Retina (tissue), 1 donor: ENCODE data around the gene TSPAN18.

Experiments used
- DNase-seq: peaks from one replicate; pipeline ENCODE4 v3.0.0-alpha.2; 2016

The TSPAN18 gene

DNA sequence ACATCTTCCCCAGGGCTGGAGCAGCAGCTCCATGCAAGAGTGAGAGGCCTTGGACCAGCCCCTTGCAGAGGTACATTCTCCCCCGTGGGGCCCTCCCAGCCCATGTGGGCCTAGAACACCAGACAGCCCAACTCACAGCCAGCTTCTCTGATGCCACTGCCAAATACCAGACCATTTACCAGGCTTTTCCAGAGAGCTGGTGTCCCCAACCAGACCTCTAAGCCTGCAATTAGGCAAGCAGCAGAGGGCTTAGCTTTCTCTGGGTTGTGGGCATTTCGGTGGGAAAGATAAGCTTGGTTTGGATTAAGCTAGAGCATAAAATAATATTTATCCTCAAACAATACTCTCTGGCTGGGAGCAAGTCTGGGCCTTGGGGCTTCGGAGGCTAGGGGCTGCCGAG, 148.3 kb downstream of the TSPAN18 start:
- no peak for DNase-seq

DNA sequence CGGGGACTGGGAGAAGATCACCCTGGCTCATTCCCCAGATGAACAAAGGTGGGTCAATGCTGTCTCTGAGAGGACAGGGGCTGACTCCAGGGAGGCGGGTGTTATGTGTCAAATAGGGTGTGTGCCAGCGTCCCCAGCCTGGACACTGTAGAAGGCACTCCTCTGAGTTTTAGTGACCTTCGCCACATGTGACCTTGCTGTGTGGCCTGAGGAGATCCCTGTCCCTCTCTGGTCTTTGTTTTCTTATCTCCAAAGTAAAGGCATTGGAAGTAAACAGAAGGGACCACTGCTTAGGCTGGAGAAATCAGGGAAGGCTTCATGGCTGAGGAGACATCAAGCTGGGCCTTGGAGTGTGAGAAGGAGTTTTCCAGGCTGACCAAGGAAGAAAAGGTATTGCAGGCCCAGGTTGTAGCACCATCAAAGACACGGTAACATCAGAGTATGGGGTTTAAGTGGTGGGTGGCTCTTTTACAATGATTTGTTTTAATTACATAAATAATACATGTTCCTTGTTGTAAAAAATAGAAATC, 149.5 kb downstream of the TSPAN18 start:
- DNase-seq = no peak

DNA sequence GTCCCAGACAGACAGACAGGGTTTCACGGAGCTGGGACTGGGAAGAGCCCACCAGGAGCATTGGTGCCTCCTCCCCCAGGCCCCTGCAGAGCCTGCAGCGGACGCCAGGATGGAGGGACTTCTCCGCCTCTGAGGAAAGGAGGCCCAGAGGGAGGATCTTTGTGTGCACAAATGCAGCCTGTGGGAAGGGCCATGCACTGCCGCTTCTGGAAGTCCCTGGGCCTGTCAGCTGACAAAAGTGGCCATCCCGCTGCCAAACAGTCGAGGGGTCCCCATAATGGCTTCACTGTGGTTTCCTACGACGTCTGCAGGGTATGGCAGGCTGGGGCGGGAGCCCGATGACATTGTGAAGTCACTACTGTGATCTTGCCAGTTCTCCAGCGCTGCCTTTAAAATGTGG, 150.1 kb downstream of the TSPAN18 start:
- peak; percentile 67 for DNase-seq

DNA sequence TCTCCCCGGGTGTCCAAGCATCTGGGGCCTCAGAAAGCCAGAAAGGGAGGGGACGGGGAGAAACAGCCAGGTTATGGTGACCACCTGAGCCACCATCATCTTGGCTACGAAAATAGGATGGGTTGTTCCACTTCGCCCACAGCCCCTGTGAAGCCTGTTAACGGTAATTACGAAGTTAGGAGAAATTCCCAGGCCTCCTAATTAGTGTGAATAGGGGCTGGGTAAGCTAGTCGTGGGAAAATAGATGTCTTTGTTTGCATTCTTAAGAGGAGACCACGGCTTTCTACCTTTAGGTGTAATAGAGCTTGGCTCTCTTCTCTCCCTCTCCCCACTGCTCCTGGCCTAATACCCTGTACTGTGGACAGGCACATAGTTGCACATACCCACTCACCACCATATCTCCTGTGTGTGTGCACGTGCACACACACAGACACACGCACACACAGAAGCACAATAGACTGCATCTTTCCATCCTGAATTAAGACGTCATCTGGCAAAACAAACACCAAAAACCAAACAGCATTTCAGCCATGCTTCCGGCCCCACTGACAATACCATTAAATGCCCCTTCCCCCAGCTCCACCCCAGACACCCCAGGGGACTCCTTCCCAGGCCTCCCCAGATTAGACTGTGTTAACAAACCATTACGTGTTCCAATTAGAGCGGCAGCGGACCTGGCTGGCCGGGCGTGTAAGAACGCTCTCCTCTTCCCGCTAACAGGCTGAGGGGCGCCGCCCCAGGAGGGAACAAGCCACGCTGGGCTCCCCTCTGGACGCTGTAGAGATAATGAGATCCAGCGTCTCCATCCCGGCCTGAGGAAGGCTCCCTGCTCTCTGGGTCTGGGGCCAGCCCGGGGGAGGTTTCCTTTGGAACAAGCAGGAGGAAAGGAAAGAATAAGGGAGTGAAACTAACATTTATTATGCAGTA, 151.1 kb downstream of the TSPAN18 start:
- DNase-seq = peak; percentile 80

DNA sequence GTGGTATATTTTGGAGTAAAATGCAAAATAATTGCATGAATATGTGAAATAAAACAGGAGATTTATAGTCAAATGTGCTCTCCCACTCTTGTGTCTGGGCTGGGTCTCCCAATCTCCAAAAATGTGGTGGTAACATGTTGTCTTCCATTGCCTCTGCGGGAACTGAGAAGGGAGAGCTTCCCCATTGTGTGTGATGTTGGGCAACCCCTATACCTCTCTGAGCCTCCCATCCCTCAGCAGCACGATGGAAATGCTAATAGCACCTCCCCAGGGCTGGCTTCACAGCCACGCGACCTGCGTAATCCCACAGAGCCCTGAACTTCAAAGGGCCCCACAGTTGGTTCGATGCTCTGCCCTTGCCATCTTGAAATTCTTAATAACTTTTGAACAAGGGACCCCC, 151.9 kb downstream of the TSPAN18 start:
- DNase-seq = no peak

DNA sequence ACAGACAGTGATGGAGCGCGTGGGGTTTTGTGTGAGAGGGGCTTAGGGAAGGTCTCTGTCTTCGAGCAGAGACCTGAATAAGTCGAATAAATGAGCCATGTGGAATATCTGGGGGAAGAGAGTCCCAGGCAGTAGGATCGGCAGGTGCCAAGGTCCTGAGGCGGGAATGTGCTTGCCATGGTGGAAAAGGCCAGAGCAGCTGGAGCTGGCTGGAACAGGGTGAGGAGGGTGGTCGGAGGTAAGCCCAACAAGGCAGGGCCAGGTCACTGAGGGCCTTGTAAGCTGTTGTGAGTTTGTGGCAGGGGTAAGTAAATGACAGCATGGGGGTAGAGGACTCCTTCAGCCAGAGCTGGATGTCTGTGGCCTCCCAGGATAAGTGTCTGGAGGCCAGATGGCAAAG, 152.7 kb downstream of the TSPAN18 start:
- no peak for DNase-seq

DNA sequence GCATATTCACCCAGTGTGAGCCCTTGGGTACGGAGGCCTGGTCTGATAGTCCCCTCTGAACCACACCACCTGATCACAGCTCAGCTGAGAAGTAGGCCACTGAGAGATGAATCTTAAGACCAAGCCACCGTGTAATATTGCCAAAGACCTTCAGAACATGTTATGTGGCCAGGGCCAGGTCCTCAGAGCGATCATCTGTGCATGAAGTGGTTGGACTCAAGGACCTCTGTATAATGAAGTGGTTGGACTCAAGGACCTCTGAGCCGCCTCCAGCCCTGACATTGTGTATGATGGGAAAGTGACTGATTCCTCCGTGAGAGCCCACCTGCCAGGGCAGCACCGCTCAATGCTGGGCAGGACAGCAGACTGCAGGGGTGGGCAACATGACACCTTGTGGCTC, 153.7 kb downstream of the TSPAN18 start:
- DNase-seq = no peak

DNA sequence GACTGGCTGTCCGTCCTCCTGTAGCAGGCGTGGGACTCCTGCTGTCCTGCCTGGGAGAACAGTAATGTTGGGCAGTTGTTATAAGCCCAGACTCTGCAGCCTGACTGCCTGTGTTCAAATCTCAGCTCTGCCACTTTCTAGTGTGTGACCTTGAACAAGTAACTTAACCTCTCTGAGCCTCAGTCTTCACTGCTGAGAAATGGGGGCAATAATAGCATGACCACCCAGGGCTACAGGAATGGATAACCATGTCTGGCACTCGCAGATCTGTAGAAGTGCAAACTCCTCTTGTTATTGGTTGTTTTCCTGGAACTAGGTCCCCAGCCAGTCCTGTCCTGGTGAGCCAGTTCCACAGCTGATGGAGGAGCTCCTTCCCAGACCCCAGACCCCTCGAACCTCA, 154.2 kb downstream of the TSPAN18 start:
- no peak for DNase-seq

DNA sequence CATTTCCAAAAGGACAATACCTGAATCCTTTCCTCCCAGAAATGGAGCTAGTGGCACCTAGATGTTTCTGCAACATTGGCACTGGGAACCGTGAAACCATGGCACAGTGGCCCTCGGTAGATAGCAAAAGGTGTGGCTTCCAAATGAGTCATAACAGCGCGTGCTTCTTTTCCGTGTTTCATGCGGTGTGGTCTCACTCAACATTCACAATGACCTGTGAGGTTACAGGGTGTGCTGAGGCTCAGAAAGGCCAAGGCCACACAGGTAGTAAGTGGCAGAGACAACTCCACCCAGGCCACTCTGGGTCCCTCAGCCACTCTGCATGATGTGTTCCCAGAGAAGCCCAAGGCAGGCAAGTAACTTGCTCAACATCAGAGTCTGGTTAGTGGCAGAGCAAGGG, 156.5 kb downstream of the TSPAN18 start:
- DNase-seq = no peak

DNA sequence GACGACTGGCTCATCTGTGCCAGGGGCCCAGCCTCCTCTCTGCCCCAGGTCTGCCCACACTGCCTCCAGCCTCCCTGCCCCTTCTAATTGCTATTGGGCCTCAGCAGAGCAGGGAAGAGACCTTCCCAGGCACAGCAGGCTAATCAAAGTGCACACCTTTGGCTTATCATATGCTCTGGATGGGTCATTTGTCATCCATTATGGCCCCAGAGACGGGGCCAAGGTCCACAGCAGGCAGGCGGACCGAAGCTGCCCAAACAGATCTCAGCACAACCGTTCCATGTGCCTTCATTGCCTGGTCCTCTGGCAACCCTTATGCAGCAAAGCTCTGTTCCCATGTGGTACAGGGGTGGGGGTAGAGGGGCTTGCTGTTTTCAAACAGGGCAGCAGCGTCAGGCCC, 157.3 kb downstream of the TSPAN18 start:
- DNase-seq = no peak

DNA sequence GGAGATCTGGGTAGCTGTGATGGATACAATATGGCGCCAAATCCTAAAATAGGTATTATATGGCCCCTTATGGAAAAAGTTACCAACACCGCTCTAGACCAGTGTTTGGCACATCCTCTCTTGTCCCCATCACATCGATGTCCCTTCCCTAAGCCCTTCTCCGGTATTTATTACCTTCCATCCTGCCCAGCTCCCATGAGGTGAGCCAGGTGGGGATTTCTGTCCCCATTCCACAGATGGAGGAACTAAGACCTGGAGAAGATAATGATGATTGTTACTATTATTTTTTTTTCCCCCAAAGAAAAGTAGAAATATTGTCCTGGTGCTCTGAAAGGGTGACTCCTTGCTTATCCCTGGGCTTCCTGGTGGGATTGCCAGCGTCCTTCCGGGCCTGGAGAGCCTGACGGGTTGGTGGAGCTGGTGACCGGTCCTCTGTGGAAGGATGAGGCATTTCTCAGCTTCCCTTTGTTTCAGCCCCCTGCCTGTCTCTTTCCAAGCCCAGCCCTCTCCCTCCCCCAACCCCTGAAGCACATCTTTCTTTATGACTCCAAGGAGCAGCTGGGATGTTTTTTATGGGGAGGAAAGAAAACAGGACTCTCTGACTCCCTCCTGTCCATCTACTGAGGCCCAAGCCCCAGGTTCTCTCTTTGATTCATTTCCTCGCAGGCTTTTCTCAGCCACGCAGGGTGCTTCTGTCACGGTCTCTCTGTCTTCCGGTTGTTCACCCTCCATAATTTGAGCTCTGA, 158.5 kb downstream of the TSPAN18 start:
- no peak for DNase-seq

DNA sequence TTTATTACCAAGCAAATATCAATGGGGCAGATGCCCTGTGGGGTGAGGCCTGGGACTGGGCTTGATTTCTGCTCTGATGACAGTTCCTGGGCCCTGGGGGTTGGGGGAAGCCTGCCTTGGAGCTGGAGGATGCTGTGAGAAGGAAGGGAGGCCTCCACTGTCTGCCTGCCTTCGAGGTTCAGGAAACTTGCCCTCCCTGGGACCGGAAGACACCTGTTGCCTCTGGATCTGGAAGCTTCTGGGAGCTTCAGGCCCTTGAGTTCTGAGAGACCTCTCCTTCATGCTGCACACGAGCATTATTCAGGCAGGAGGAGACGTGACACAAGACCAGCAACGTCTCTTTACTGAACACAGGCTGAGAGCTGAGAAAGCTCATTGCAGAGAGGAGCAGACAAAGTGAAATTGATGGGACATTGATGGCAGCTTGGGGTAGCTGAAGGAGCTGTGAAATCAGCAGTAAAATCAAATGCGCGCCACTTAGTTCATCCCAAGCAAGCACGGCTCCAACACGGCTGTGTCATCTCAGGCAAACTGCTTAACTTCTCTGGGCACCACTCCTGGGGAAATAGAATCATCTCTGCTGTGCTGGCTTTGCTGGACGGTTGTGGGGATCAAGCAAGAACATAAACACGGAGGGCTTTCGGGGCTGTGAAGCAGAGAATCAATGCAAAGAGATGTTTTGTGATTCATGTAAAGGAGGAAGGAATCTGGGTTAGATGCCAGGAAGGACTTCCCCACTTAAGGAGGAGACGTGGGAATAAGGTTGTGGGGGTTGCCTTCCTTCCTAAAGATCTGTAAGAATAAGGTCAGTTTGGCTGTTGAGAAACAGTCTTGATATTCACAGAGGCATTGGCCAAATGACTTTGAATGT, 159.4 kb downstream of the TSPAN18 start:
- DNase-seq = no peak

DNA sequence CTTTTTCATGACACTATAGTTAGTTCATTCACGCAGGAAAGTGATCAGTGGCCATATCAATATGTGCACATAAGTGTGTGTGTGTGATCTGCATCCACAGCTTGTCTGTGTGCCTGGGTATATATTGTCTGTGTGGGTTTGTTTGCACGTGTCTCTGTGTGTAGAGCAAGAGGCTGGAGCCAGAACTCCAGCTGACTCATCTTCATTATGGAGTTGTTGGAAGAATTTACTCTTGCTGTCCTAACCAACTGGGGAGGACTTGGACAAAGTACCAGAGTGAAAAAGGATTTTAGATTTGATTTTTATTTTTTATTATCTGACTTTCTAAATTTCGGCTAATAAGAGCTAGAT, 160.0 kb downstream of the TSPAN18 start:
- no peak for DNase-seq

DNA sequence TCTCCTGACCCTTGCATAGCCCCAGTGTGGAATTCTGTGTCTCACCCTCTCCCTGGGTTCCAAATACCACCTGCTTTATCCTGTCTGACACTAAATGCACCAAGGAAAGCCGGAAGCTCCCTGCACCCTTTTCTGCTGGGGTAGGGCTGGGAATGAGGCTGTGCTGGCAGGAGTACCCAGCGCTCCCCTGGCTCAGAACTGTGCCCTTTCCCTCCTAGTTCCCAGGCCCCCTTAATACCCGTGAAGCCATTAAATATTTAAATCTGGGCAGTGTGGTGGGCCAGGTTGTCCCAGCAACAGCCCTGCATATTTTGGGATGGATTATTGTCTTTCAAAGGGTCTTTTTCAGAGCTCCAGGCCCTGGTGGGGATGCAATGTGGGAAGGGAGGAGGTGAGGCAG, 160.9 kb downstream of the TSPAN18 start:
- no peak for DNase-seq

DNA sequence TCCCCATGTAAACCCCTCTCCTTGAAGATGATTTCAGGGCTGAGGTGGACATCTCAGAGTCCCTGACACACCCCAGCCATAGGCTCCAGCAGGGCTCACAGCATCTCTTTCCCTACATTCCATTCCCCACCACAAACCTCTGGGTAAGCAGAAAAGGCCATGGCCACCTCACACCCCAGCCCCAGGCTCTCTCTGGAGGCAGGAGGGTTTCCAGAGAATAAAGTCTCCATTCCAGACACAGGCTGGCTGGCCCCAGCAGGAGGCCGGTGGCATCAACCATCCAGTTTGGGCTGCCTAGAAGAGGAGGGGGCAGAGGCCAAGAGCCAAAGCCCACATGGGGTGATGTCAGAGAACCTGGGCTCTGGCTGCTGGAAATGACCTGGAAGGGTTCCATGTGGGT, 162.5 kb downstream of the TSPAN18 start:
- DNase-seq = no peak

DNA sequence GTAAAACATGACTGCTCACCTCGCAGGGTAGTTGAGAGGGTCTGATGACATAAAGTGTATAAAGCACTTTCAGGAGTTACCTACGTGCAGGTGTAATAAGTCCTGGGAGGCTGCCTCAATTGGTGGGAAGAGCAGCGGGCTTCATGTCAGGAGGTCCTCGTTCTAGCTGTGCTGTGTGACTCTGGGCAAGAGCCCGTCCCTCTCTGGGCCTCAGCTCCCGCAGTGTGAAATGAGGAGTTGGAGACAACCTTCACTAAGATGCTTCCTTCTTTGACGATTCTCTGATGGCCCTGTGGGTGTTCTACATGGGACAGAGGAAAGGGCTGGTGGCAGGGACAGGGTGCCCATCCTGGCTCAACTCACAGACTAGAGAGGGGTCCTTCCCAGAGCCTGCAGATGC, 166.1 kb downstream of the TSPAN18 start:
- no peak for DNase-seq

DNA sequence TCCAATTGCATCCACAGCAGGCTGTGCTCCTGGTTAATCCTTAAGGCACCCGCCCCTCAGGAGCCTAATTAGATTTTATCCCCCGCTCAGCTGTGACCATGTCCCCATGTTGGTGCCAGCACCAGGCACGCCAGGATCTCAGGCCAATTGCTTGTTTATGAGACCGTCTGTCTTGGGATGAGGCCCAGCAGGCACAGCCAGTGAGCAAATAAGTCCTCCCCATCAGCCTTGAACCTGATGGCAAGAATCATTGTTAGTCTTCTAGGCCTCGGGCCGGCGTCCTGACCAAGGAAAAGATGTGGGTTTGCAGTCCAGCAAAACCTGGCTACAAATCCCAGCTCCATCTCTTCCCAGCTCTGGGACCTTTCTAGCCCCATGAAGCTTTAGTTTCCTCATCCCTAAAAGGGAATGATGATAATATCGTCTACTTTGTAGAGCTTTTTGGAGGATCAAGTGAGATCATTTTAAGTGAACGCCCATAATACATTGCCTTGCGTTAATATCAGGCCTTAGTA, 166.6 kb downstream of the TSPAN18 start:
- DNase-seq = peak; percentile 60

DNA sequence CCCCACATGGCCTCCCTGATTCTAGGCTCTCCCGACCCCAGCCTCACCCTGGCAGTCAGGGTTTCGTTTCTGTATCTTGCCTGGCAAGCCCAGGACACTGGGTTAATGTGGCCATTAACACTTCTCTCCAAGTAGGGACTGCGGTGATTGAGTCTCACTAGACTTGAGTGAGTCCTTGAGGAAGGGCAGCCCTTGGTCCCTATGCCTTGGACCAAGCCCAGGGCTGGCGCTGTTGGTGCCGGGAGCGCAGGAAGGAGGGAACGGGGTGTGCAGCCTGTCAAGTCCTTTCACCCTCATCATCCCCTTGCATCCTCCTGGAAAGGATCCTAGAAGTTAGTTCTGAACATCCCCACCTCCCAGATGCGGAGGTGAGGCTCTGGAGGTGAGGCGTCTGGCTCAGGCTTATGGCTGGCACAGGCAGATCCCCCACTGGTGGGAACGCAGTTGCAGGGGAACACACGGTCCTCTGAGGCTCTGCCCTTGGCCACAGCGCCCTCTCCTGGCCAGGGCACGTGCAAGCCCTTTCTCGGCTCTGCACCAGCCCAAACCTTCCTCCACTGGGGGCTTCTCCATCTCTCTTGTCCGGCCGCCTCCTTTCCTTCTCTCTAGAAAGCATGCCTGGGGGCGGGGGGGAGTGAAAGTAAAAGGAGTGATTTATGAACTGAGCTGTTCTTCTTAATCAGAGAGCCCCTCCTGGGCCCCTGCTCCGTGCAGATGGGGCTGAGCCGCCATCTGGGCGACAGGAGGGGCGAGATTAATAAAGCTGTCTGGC, 167.3 kb downstream of the TSPAN18 start:
- peak; percentile 90 for DNase-seq

DNA sequence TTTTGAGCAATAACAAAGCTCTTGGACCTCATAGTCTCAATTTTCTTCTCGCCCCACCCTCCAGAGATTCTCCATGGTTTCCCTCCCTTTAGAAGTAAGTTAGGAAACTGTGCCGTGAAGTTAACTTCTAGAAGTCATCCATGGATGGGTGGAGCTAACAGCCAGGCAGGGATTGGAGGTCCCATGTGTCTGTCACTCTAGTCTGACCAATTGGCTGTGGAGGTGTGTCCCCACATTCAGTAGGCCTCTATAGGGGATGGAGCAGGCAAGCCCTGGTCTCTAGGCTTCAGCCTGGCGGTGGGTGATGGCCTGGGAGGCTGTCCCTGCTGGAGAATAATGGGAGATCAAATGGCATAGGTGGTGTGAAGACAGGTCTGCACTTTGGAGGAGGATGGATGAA, 173.2 kb downstream of the TSPAN18 start:
- no peak for DNase-seq

DNA sequence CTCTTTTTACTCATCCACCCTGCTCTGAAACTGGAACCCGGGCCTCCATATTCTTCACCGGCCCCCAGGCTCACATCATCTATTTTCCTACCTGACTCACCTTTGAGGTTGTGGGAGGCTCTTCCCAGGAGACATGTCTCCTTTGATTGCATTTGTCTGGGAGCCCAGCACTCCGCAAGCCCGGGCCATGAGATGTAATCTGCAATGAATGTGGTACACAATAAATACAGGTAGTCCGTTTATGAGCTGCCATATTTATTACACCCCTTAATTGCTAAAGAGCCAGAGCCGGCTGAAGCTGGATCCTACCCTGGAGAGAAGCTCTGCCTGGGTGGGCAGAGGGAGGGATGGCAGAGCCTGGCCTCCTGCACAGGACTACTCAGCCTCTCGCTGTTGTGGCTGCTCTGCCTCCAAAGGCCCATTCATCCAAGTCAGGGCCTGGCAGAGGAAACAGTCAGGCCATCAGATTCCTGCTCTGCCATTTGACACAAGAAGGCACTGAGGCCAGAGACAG, 174.4 kb downstream of the TSPAN18 start:
- DNase-seq = no peak

DNA sequence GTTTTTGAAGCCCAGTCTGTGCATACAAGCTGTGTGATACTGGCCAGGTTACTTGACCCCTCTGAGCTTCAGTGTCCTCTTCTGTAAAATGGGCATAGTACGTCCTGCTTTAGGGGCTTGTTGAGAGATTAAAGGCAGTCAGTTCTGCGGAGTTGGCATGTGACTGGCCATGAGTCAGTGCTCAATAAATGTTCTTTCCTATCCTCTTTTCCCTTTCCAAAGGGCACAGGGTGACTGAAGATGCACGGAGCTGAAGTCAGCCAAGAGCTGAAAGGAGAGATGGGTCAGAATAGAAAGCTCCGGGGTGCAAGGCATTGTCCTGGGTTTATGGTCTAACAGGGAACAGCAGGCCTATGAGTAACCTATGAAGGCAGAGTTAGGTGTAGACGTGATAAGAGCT, 175.0 kb downstream of the TSPAN18 start:
- no peak for DNase-seq

DNA sequence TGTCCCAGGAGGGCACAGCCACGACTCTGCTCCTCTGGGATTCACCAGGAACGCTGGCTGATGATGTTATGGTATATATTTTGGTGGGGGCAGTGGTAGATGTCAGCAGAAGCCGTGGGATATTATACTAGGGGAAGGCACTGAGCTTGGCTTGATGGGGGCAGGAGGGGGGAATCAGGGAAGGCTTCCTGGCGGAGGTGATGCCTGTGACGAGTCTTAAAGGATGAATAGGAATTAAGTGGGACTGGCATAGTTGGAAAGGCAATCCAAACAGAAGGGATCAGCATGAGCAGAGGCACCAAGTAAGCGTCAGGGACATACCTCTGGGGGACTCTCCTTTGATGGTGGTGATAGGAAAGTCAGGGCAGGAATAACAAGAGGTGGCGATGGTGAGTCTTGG, 176.3 kb downstream of the TSPAN18 start:
- no peak for DNase-seq
